B cell (primary cell): Measurements from ENCODE around the gene SCMH1. TPM values are rescaled to one million over a fixed set of nuclear protein-coding genes. Genes with fewer than 3 reads are reported as not detected.

Experiments used
- polyA plus RNA-seq: library from polyadenylated mRNA; depleted of rRNA; stranded (reverse); fragments of >200 nt; gene quantifications from 2 replicates; pipeline ENCODE4 v1.2.3, GENCODE V29; 2012
- total RNA-seq, 2 donors: library from RNA; stranded (reverse); fragments of 120-200 nt in 1 of 2; gene quantifications; 1 replicate in 1 of 2; 2 replicates in 1 of 2; pipeline versions ENCODE4 v1.2.3 to v1.2.4, GENCODE V29; 2013 to 2022

Gene SCMH1
- total and polyA plus RNA-seq, 2 donors (not counting 1 experiment from before 2014, with no cell fraction given) = 29.4 to 33.3 TPM

Other genes with a start within 250 kb of the SCMH1 start
- gene SLFNL1, start 220.6 kb downstream of the SCMH1 start, total RNA-seq = 1.2 and 1.4 TPM in 2 replicates
- 0.18 and 0.35 TPM in 2 replicates for gene SLFNL1, start 220.6 kb downstream of the SCMH1 start, polyA plus RNA-seq
- 0.15 and 0.17 TPM in 2 replicates for gene FOXO6, start 119.1 kb upstream of the SCMH1 start, total RNA-seq
- 0.06 and 0.50 TPM in 2 replicates for gene FOXO6, start 119.1 kb upstream of the SCMH1 start, polyA plus RNA-seq
- not detected in 2 replicates for gene EDN2, start 242.4 kb upstream of the SCMH1 start, total RNA-seq
- 0.17 TPM in 1 of 2 replicates, not detected in the other for gene EDN2, start 242.4 kb upstream of the SCMH1 start, polyA plus RNA-seq